ENCODE data around the gene ZNF586. TPM values are rescaled to one million over a fixed set of nuclear protein-coding genes. Genes with fewer than 3 reads are reported as not detected.
"Not testable (repeated sequence)": the region's sequence is repeated elsewhere in the genome, so short reads cannot be mapped to it uniquely, and the experiment has no call there.

ZNF586 gene
- polyA plus RNA-seq, 10 donors, result 9.5 to 15.2 (median 11.8) TPM

DNA sequence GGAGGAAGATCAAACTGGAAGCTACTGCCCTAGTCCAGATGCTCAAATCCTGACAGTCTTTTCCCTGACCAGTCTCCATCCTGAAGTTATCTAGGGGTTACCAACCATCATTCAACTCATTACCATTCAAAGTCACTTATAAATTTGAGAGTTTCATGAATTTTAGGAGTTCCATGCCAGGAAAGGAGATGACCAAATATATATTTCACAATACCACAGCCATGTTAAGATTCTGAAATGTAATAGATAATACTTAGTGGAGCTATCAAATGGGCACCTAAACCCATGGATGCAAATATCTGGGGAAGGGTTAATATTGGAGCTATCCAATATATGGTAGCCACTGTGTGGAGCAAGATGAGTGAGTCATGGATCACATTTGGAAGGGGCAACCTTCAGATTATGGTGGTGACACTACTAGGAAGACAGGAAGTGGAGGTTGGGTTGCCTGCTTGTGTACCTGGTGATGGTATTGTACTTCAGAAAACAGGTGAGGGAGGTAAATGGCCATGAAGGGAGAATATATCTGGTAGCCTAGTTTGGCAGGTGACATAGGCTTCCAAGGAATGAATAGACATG lies 18.7 kb downstream of the ZNF586 start:
- DNase-seq, result no peak

DNA sequence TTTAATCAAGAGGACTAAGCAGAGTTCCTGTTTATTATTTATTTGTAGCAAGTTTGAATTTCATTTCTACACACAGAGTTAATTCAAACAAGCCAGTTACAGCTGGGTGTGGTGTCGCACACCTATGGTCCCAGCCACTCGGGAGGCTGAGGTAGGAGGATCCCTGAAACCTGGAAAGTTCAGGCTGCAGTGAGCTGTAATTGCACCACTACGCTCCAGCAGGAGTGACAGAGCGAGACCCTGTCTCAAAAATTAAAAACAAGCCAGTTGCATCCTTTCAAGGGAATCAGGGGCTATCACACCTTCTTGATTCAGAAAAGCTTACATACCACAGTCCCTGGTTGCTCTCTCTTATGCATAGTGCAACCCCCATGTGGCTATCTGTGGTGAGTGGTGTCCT lies 19.8 kb downstream of the ZNF586 start:
- no peak for DNase-seq

DNA sequence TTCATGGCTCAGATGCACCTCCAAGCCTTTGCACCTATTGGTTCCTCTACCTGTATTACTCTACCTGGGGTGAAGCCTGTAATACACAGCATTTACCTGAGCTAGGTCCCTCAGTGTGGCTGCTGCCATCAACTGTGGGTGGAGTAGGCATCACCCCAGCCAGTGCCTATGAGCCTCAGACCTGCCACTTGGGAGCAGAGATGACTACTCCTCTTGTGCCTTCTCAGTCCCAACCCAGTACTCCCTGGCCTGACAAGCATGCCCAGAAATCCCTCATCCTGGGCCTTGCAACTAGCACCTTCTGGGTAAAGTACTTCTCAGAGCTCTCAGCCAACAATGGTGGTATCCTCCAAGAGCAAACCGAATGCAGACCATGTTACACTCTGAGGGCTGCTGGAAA lies 27.1 kb downstream of the ZNF586 start:
- not testable (repeated sequence) for DNase-seq

DNA sequence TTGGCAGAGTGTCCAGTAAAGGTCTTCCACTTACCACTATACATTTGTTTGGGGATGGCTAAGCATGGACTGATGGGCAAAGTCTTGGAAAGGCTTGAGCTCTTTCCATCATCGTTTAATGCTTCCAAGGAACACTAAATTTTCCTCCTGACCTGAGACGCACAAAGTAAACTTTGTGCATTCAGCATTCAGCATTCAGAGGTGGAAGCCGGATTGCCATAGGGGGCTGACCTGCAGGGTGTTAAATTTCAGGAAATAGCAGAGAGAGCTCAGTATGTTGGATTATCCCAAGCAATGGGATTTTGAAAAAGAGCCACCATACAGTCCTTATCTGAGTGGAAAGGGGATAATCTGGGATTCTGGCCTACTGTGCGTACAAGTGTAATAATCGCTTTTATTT lies 31.2 kb downstream of the ZNF586 start:
- DNase-seq, result no peak

DNA sequence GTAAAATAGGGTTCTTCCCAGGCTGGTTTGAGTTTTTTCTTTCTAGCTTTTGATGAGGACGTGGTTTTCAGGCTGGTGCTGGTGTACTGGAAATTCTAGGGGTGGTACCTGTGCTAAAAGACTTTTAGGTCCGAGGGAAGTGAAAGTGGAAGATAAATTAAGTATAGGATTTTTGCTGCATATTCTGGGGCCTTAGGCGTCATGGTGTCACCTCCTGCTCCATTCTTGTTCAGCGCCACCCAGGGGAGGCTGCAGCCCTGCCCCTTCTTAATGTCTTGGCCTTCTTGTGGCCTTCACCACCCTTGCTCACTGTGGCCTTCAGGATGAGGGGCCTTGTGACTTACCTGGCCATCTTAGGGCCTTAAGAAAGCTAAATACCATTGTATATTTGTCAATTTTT lies 32.8 kb downstream of the ZNF586 start:
- no peak for DNase-seq

DNA sequence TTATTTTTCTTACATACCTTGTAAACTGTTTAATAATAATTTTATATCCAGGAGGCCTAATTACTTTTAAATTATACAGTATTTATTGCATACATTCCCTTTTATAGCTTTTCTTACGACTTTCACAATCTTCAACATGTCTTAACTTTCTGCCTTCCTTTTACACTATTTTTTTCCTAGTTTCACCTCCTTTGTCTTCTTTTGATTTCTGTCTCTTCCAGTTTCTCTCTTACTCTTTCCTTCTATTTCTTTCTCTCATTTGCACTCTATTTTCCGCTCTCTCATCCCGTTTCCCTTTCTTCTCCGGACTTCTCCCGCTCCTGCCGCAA lies 33.8 kb downstream of the ZNF586 start:
- DNase-seq, result no peak

DNA sequence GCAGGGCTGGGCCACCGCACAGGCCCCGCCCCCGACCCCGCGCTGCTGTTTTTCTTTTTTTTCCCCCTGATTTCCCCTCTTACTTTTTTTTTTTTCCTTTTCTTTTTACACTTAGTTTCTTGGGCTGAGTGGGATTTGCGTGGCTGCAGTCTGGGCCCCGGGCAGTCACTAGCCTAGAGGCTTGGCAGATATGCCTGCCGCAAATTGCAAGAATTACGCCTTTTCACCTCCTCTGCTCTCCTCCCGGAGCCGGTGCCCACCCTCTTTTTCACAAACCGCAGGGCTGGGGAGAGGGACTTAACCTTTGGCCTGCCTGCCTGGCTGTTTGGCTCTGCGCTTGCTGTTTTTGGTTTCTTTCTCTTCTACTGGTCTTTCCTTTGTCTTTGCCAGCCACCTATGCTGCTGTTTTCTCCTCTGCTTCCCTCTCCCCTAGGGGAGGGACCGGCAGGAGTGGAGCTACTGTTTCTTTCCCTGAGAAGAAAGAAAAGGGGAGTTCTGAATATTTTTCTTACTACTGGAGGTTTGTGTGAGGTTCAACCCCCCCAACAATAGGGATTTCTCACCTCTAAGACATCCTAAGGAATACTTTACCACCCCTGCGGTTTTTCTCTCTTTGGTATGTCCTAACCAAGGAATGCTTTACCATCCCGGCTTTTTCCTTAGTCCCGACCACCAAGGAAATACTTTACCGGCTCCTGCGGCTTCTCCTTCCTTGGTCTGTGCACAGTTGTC lies 34.3 kb downstream of the ZNF586 start:
- peak; percentile 36 to 93 (median 77) for DNase-seq

DNA sequence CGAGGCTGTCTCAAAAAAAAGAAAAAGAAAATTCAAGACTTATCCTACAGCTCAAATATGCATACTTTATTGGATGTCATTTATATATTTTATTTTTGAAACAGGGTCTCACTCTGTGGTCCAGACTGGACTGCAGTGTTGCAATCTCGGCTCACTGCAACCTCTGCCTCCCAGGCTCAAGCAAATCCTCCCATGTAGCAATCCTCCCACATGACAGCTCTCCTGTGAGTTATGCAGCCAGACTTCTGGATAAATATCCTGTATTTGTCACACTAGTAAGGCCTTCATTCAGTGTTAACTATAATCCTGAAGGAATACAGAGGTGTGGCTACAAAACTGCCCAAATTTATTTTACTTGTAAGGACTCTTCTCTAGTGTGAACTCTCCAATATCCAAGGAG lies 38.1 kb downstream of the ZNF586 start:
- DNase-seq, result no peak

DNA sequence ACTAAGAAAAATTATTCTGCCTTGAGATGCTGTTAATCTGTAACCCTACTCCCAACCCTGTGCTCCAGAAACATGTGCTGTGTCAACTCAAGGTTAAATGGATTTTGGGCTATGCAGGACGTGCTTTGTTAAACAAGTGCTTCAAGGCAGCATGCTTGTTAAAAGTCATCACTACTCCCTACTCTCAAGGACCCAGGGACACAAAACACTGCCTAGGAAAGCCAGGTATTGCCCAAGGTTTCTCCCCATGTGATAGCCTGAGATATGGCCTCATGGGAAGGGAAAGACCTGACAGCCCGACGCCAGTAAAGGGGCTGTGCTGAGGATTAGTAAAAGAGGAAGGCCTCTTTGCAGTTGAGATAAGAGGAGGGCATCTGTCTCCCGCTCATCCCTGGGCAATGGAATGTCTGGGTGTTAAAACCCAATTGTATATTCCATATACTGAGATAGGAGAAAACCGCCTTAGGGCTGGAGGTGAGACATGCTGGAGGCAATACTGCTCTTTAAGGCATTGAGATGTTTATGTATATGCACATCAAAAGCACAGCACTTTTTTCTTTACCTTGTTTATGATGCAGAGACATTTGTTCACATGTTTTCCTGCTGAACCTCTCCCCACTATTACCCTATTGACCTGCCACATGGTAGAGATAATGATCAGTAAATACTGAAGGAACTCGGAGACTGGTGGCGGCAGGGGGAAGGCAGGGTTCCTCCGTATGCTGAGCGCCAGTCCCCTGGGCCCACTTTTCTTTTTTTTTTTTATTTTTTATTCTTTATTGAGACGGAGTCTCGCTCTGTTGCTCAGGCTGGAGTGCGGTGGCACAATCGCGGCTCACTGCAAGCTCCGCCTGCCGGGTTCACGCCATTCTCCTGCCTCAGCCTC lies 41.2 kb downstream of the ZNF586 start:
- DNase-seq, result not testable (repeated sequence)

DNA sequence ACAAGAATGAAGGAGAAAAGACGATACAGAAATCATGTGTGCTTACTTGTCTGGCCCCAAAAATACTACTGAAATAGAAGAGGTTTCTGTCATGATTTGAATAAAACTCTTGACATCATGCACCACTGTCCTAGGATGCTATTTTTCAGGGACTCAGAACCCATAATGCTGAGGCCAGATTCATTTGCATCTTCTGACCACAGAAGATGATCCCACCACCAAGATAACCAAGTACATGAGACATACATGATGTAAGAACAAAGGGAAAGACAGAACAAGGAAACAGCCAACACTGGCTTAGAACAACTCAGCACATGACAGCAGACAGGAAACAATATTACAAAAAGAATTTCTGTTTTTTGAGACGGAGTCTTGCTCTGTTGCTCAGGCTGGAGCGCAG lies 42.8 kb downstream of the ZNF586 start:
- no peak for DNase-seq

DNA sequence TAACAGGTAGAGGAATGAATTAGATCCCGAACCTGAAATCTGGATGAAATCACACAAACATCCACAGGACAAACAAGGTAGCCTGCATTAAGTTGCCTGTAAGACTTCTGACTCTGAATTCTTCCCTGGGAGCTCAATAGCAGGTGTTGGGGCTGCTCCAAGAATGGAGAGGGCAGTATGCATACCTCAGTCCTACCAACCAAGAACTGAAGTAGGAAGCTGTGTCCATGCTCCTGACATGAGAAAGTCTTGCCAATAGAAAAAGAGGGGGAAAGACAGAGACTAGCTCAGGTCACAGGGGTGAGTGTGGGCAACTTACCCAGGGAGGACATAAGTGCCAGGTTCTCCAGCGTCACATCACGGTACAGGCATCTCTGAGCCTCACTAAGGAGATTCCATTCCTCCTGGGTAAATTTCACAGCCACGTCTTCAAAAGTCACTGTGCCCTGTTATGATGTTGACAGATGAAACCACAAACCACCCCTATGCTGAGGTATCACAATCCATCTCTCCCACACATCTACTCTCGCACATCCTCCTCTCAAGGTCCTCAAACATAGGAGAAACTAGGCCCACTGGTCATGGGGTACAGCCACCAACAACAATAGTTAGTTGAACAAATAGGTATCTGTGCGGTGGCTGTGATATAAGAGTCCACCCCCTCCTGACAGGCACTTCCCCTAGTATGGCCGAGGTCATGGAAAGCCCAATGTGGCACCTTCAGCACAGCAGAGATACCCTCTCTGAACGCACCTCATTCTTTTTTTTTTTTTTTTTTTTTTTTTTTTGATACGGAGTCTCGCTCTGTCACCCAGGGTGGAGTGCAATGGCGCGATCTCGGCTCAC lies 43.7 kb downstream of the ZNF586 start:
- DNase-seq, result not testable (repeated sequence)

DNA sequence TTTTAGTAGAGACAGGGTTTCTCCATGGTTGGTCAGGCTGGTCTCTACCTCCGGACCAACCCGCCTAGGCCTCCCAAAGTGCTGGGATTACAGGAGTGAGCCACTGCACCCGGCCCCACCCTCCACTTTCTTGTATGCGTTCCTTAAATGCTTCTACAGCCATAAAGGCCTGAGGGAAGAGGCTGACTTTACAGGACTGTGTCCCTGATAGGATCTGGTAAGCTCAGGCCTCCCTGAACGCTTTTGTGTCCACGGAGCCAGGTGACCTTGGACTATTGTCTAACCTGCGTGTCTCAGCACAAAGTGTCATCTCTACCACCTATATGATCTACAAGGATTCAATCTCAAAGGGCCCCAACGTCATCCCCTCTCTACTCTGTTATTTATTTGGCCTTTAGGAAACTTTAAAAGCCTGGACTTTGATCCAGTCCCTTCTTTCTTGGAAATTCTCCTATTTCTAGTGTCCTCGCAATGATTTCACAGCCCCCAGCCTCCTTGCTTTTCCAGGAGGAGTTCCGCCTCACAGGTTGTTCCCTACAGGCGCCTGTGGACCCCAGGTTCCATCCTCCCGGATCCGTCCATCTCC lies 44.5 kb downstream of the ZNF586 start:
- no peak for DNase-seq

DNA sequence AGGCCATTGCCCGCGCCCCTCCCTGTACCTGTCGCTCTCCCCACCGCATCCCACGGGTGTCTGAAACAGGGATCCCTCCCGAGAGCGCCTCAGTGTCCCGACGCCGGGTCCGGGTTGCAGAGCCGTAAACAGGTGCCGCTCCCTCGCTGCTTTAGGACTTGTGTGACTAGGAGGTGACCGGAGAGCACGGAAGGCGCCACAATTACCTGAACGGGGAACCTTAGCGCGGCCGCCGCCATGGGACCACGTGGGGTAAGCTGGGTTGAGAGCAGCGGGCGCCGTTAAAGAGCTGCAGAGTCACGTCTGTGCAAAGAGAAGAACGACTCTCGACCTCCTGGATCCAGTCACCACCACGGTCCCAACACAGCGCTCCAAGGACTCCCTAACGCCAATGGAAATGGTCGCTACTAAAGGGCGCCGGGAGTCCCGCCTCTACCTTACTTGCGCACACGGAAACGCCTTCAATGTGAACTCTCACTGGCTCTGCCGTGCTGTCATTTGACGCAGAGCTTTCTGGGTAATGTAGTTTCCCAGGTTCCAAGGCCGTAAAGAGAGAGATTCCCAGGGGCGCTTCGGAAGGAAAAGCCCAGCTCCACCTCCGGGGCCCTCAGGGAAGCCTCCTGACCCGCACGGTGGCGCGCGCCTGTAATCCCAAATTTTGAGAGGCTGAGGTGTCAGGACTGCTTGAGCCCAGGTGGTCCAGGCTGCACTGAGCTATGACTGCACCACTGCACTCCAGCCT lies 45.2 kb downstream of the ZNF586 start, which contains the start of gene ZNF552:
TSS of gene ZNF552 (minus strand) at position 409 of the 742 bp plus-strand sequence. CDS start at position 239, 170 bp downstream.
- DNase-seq, result peak; percentile 90 to 96 (median 92)

DNA sequence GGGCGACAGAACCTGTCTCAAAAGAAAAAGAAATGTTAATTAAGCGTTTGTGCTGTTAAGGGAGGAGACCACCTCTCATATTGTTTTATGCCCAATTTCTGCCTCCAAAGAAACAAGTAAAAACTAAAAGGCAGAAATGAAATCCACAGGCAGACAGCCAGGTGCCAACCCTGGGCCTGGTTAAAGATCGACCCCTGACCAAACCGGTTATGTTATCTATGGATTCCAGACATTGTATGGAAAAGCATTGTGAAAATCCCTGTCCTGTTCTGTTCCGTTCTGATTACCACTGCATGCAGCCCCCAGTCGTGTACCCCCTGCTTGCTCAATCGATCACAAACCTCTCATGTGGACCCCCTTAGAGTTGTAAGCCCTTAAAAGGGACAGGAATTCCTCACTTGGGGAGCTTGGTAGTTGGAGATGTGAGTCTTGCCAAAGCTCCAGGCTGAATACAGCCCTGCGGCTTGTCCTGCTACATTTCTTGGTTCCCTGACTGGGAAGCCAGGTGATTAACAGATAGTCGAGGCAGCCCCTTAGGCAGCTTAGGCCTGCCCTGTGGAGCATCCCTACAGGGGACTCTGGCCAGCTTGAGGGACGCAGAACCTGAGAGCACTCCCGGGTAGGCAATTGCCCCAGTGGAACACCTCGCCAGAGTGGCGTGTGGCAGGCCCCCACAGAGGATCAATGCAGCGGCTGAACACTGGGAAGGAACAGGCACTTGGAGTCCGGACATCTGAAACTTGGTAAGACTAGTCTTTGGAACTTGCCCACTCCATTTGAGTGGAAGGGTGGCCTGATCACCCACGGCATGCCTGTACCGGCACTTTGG lies 46.0 kb downstream of the ZNF586 start:
- DNase-seq, result no peak

DNA sequence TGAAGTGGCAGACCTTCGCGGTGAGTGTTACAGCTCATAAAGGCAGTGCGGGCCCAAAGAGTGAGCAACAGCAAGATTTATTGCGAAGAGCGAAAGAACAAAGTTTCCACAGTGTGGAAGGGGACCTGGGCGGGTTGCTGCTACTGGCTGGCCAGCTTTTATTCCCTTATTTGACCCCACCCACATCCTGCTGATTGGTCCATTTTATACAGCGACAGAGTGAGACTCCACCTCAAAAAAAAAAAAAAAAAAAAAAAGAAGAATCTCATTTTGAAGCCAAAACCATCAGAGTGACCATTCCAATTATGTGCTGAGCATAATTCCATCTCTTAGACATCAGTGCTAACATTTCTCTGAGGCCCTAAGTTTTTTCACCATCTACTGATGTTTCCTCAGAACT lies 47.2 kb downstream of the ZNF586 start:
- no peak for DNase-seq

DNA sequence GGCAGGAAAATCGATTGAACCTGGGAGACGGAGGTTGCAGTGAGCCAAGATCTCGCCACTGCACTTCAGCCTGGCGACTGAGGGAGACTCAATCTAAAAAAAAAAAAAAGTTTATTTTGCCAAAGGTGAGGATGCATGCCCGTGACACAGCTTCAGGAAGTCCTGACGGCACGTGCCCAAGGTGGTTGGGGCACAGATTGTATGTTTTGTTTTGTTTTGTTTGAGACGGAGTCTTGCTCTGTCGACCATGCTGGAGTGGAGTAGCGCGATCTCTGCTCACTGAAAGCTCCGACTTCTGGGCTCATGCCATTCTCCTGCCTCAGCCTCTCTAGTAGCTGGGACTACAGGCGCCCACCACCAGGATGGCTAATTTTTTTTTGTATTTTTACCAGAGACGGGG lies 48.5 kb downstream of the ZNF586 start:
- no peak for DNase-seq

DNA sequence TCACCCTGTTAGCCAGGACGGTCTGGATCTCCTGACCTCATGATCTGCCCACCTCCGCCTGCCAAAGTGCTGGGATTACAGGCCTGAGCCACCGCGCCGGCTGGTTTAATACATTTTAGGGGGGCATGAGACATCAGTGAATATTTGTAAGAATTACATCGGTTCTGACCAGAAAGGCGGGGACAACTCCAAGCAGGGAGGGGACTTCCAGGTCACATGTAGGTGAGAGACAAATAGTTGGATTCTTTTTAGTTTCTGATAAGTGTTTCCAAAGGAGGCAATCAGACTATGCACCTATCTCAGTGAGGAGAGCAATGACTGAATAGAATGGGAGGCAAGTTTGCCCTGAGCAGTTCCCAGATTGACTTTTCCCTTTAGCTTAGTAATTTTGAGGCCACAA lies 48.9 kb downstream of the ZNF586 start:
- DNase-seq, result no peak

DNA sequence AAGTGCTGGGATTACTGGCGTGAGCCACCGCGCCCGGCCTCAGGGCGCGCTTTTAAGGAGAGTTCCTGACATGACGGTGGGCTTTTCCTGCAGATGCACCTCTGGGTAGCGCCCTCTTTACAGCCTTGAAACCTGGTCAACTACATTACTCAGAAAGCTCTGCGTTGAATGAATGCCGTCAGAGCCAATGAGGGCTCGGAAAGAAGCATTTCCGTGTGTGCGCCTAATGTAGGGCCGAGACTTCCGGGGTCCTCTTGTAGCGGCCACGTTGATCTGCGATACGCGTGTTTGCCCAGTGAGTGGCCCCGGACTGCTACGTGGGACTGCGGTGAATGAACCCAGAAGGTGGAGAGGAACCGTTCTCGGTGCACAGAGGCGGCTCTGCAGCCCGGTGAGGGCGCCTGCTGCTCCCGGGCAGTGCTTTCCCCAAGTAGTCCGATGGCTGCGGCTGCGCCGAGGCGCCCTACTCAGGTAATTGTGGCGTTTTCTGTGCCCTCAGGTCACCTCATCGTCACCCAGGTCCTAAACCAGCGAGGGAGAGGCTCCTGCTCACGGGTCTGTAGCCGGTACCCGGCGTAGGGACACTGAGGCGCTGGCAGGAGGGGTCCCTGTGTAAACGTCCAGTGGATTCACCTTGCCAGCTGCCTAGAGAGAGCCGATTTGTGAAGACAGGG lies 50.1 kb downstream of the ZNF586 start:
- DNase-seq, result peak; percentile 93 to 97 (median 95)

DNA sequence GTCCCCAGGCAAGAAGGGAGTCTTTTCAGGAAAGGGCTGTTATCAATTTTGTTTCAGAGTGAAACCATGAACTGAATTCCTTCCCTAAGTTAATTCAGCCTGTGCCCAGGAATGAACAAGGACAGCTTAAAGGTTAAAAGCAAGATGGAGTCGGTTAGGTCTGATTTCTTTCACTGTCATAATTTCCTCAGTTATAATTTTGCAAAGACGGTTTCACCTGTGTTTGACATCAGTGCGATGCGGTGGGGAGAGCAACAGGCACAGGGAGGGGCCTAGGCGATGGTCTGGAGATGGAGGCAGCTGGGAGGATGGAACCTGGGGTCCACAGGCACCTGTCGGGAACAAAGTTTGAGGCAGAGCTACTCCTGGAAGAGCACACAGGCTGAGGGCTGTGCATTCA lies 51.1 kb downstream of the ZNF586 start:
- no peak for DNase-seq

Data from muscle of back (tissue), 11 donors.